Fibroblast of skin of back (primary cell): ENCODE results near the gene AHRR.
"Not testable (repeated sequence)": the region's sequence is repeated elsewhere in the genome, so short reads cannot be mapped to it uniquely, and the experiment has no call there.

Experiments
- DNase-seq: peaks from one replicate; pipeline ENCODE4 v3.0.0-alpha.2; 2013

AHRR gene

DNA sequence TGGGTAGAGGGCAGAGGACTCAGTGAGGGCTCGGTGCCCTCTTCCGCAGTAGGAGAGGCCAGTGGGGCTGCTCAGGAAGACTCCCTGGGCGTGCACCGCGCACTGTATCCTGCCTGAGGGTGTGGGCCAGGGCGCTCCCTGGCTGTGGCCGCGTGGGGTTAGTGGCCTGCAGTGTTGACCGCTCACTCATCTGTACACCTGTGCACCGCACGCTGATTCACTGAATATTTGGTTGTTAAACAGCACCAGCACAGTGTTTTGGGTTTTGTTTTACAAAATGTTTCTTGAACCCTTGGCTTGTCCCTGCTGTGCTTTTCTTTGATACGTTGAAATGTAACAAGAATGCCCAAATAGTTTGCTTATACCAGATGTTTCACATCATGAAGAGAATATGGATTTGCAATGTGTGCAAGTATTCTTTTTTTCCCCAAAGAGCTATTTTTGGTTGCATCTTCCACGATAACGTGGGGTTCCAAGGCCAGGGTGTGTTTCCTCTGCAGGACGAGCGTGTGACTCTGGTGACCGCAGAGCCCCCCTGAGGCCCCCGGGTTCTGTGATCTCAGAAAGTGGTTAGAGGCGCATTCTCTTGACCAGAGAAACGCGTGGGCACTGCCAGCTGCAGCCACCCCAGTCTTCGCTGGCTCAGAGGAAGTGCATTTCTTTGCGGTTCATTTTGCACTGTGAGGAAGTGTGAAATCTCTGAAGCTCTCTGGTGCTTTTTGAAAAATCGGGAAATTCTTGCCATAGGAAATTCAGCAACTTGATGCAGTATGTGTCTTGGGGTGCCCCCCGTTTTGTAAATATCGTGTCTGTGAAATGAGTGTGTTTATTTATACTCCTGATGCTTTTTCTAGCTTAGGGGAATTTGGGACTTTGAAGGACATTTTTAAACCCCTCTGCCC, 46.9 kb downstream of the AHRR start:
- peak; percentile 90 for DNase-seq

DNA sequence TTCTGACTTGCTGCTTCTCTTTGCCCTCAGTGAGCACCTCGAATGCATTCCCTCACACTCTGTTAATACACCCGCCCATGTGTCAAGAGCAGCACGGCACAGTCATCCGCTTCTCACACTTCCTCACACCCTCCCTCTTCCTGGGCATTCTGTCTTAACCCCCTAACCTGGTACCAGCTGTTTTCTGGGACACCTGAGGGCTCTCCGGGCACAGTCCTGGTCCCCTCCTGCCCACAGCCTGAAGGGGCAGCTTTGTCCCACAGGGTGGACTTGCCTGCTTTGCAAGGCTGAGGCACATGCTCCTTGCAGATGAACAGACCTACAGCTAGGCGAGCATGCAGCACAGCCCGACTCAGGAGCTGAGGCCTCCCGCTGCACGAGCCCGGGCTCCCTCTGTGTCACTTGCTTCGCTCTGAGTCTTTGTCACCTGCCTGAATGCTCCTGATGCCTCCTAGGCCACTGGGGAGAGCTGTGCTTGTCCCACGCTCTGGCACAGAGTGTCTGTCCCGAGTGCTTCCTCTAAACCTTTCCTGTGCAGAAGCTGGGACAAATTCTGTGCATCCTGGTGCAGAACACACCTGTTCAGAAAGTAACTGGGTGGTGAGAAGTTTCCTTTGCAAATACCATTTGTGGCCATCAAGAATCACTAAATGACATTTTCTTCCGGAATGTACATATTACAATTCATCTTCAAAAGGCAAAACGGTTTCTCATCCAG, 47.8 kb downstream of the AHRR start:
- DNase-seq = peak; percentile 44

DNA sequence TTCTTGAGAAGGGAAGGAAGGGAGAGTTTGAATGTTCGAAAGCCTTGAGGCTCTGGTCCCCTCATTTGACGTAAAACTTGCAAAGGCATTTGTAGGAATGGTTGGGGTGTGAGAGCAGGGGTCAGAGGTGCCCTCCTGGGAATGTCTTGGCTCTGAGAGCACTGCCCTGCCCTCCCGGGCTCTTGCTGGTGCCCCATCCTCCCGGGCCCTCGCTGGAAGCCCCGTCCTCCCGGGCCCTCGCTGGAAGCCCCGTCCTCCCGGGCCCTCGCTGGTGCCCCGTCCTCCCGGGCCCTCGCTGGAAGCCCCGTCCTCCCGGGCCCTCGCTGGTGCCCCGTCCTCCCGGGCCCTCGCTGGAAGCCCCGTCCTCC, 48.3 kb downstream of the AHRR start:
- DNase-seq = not testable (repeated sequence)

DNA sequence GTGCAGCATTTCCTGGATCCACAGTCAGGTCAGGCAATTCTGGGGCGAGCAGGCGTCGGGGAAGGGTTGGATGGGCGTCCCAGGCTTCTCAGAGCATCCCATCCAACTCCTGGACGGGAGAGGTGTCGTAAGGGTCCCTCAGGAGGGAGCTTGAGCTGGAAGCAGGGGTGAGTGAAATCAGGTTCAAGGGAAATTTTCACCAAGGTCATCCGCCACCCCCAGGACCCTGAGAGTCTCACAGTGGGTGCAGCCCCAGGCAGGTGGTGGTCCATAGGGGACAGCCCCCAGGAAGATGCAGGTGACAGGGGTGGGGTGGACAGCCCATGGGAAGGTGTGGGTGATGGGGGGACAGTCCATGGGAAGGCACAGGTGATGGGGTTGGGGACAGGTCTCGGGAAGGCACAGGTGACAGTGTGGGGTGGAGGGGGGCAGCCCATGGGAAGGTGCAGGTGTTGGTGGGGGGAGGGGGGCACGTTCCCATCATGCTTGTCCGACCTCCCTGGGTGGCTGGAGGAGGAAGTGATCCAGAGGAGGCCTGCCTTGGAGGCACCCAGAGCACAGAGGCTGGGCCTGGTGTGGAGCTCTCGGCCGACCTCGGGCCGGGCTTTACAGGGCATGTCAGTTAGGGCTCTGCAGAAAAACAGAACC, 48.9 kb downstream of the AHRR start:
- DNase-seq = no peak

DNA sequence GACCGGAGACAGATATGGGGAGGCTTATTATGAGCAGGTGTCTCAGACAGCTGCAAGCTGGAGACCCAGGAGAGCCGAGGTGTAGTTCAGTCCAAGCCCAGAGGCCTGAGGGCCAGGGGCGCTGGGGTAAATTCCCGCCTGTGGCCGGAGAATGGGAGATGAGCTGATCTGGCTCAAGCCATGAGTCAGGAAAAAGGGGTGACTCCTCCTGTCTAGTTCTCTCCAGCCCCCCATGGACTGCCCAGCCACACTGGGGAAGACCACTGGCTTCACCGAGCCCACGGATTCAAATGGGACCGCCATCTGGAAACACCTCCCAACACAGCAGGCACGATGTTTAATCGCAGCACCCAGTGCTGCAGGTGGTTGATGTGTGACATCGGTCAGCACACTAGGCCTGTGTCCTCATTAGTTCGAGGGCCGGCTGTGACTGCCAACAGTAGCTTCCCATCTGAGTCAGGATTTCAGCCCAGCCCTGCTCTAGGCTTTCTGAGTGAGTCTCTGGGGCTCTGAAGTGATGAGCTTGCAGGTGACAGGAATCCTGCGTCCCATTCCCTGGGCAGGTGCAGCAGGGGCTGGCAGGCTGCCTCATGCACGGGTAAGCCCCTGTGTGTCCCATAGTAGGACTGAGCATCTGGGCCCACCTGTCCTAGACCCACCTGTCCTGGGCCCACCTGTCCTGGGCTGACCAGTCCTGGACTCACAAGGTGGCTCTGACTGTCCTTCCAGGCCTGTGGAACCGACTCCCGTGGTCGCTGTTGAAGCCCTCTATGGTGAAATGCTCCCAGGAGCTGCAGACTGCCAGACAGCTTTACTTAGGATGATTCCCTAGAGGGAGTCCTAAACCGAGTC, 49.7 kb downstream of the AHRR start:
- no peak for DNase-seq

DNA sequence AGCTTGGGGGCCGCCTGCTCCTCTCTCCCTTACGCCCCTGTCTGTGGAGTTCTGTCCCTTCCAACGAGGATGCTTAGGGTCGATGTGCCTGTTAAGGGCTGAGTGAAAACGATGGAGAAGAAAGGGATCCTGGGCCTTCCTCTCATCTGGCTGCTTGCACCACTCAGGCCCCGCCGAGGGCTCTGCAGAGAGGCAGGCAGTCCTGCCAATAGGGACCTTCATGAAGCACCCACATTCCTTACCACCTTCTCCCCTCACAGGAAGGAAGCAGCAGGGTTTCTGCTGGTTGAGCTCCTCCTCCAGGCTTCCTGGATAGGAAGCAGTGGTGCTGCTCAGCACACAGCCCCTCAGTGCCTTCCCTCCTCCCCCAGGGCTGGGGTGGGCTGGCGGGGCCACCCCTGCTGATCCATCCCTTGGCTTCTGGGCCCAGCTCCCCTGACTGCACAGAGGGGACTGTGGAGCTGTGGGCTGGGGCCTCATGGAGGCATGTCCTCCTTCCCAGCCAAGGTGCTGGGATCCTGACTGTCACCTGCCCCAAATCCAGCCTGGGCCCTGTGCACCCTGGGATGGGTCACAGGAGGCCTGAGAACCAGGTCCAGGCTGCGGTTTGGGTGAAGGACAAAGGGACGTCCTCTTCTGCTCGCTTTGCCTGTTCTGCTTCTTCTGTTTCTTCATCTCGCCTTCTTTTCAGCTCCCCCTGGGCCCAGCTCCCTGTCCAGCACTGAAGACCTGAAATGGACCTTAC, 50.5 kb downstream of the AHRR start:
- peak; percentile 35 for DNase-seq

DNA sequence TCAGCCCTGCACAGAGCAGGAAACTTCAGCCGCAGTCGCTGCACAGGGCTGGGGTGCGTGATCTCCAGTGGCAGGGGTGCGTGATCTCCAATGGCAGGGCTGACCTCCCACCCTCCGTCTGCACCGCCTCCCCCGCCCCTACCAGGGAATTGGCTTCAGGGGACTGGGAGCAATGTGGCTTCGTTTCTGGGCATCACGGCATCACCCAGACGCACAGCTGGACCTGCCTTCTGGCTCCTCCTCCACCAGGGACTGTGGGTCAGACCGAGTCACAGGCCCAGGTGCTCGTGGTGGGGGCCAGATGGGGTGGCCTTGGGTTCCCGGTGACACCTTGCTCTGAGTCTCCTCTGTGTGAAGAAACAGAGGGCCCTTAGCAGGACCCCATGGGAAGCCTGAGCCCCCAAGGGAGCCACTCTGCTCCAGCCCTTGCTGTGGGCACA, 51.1 kb downstream of the AHRR start:
- DNase-seq = no peak

DNA sequence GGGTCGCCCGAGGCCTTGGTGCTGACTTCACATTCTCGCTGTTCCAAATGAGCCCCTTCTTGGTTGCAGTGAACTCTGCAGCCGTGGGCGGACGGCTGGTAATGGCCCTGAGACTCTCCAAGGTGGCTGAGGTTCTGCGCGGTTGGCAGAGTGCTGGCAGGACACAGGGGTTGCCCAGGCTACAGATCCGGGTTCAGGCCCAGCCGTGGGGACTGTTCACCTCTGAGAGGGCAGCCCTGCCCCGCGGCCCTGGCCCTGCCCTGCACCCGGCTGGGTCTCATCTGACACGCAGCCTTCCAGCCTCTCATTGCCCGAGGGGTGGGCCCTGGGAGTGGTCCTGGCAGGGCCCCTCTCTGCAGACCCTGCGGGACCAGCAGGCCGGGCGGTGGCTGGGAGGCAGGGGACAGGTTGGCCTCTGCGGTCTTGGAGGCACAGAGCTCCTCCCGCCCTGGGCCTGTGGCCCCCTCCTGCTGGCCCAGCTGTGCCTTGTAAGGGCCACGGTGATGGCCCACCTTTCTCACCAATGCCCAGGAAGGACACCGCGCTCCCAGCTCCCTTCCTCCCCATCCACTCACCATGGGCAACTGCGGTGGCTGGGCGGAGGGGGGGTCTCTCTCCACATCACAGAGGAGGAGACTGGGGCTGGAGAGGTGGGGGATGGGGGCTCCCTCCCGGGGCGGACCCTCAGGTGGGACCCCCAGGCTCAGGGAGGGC, 51.6 kb downstream of the AHRR start:
- peak; percentile 44 for DNase-seq

DNA sequence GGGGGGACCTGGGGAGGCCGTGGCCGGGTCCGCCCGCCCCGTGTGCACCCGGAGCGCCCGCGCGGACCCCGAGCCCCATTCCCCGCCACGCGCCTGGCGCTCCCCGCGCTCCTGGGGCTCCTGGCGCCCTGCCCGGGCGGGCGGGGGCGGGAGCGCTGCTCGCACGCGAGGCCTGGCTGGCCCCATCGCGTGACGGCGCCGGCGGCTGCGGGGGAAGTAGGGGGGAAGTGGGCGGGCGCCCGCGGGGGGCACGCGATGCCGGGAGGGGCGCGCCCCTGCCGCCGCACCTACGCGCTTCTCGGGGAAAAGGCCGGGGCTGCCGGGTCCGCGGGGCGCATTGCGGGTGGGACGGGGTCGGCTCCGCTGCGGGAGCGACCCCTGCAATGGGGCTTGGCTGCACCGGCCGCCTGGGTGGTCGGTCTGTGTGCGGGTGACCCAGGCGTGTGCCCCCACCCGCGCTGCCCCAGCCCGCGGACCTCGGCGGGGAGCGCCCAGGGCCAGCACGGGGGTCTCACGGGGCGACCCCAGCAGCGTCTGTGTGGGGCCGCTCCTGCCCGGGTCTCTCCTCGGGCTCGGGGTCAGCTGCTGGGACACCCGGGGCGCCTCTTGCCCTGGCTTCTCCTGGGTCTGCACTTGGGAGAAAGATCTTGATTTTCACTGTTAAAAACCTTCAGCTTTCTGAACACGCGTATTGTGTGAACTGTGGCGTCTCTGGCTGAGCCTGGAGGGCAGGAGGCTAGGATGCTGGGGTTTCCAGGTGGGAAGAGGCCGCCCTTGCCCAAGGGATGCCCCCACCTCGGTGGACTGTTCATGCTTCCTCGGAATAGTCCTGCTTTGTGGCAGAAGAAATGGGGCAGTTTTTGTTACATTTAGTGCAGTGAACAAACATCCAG, 52.4 kb downstream of the AHRR start:
- DNase-seq = peak; percentile 86

DNA sequence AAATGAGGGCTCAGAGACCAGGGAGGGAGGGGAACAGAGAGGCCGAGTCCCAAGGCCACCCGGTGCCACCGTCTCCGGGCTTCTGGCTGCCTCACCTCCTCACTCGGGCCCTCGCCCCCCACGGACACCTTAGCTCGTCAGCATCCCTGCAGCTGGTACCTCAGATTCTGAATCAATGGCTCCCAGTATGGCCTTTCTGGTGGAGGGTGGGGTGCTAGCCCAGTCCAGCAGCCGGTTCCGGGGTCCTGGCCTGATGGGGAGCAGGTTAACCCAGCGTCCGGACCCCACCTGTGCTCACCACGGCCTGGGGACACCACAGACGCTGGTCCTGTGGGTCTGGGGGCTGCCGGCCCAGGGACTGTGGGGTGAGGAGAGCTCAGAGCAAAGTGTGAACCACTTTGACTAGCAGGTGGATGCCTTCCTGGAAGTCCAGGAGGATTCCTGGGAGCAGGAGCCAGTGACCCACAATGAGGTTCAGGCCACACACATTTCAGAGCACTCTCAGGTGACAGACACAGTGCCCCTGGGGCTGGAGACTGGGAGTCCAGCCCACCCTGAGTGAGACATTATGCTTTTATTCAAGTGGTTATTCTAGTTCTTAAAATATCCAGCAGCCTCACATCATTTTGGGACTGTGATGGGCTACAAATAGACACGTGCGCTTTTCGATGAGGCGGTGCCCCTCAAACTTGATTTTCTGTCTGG, 53.3 kb downstream of the AHRR start:
- DNase-seq = no peak

DNA sequence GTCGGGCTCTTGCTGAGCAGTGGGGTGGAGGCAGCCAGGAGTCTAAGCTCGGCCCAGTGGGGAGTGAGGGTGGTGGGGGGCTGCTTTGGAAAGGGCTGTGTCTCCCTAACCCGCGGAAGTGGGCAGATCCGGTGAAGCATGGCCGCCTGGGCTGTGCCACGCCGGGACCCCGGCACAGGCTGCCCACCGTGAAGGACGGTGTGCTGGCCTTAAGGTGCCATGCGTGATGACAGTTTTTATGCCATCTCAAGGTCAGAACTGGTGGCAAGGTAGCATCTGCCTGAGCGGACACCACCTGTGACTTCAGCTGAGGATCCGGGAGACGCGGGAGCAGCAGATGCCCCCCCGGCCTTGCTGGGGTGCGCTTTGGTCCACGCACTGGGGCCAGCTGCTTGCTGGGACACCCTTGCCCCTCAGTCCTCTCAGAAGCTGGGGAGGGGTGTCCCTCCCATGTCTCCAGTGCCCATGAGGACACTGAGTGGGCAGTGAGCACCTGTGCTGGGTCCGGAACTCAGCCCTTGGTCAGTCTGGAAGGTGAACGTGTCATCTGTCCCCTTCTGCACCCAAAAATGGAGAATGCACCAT, 53.9 kb downstream of the AHRR start:
- DNase-seq = no peak

DNA sequence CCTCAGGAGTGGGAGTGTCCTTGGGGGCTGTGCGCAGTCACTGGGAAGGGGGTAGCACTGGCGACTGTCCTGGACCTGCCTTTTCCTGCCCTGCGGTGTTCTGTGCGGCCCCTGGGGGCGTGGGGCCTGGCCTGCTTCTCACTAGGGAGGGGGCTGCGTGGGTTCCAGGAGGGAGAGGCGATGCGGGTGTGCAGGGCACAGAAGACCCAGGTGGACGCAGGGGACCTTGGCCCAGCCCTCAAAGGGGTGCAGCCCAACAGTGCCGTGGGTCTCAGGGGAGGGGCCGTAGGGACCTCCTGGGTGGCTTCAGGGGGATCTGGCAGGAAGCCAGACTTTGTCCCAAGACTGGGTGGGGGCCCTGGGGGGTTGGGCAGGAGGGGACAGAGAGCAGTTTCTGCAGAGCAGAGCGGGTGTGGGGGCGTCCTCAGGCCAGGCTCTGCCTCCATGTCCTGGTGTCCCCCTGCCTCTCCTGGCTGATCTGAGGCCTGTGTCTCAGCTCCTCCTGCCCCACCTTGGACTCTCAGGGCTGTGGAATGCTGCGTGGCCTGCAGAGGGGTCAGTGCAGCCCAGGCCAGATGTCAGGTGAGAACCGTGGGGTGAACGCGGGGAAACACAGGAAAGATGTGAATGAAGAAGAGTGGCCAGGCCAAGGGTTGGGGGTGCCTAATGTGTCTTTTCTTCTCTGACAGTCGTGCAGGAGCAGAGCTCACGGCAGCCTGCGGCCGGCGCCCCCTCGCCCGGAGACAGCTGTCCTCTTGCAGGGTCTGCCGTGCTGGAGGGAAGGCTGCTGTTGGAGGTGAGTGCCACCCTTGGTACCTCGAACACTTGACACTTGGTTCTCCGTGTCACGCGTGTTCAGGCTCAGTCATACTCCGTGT, 54.6 kb downstream of the AHRR start:
- no peak for DNase-seq

DNA sequence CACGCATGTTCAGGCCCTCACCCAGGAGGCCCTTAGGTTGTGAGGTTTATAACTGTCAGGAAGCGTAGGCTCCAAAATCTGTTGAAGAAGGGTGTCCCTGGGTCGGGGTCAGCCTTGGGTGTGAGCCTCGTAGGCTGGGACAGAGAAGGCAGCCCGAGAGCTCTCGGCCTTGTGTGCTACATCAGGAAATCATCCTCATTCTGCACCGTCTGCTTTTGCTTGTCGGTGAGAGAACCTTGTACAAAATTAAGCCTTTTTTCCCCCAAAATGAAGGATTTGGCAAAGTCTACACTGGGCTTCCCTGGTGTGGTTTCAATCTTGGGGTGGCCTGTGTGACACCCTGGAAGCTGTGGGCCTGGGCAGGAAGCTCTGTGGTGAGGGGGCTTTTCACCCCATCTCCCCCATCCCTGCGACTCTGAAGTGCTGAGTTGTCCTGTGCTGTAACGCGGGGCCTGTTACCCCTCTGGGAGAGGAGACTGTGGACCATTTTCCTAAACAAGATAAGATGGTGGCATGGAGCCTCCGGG, 55.3 kb downstream of the AHRR start:
- no peak for DNase-seq

DNA sequence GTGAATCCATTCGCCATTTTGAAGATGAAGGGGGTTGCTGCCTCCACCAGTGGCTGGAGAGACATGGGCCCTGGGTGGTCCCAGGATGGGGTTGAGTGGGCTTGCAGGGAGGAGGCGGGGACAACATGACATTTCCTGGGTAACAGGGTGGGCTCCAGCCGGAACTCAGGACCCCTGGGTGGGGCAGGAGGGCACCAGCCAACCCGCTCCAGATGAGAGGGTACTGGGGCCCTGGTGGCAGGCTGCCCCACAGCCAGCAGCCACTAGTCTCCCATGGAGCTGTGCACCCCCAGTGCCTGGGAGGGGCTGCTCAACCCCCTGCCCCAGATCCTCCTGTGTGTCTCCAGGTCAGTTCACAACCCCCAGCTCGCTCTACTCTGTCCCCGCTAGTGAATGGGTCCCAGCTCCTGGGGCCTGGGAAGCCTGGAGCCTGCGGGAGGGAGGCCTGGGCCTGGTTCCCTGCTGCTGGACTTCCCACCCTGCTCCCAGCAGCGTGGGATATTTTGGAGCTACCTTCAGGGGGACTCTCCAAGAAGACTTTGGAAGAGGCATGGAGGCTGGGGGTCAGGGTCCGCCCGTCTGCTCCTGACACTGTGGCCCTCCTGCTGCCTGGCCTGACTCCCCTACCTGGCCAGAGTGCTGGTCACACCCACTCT, 55.9 kb downstream of the AHRR start:
- no peak for DNase-seq

DNA sequence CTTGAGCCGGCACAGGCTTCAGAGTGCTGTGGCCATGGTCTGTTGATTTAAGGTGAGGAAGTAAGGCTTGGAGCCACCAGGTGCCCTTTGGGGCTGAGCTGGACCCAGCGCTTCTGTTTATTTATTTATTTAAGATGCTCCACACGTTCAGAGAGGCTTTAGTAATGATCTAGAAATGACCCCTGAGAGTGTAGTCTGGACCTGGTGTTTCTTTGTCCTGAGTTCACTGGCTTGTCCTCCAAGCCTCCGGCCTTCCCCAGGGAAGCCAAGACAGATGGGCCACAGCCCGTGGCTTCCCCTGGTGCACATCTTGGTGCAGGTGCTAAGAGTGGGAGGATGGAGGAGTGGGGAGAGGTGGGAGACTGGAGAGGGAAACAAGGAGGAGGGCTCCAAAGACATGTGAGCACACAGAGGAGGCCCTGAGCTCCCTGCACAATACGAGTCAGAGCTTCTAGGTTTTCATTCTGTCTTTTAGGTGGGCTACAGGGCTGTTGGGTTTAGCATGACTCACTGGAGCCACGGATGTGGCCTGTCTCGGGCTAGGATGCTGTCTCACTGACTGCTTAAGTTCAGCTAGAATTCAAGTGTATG, 56.9 kb downstream of the AHRR start:
- DNase-seq = peak; percentile 74

DNA sequence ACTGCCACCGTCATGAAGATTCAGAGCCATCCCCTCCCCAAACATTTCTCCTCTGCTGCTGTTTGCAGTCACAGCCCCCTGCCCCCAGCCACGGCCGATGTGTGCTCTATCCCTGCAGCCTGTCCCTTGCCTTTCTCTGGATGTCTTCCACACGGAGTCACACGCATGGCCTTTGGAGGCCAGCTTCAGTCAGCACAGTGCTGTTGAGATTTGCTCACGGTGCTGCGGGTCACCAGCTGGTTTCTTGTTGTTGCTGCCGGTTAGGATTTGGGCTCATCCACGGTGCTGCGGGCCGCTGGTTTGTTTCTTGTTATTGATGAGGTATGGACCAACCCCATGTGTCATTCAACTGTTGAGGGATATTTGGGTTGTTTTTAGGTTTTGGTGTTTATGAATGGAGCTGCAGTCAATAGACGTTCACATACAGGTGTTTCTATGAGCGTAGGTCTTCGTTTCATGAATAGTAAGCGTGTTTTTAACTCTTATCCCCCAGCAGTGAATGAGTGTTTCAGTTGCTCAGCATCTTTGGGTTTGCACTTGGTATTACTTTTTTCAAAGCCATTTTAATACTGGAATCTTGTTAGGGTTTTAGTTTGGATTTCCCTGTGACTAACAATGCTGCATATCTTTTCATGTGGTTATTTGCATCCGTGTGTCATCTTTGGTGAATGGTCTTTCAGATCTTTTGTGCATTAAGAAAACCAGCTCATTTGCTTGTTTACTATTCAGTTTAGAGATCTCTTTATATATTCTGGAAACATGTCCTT, 57.6 kb downstream of the AHRR start:
- DNase-seq = peak; percentile 57
